ENCODE results near the gene ARHGAP24. TPM values are rescaled to one million over a fixed set of nuclear protein-coding genes. Genes with fewer than 3 reads are reported as not detected.

The ARHGAP24 gene
- total and polyA plus RNA-seq, 10 of the 15 experiments (the other 5 are each of a cell fraction or from before 2014, with no cell fraction given): 0.10 to 4.2 (median 0.52) TPM

DNA sequence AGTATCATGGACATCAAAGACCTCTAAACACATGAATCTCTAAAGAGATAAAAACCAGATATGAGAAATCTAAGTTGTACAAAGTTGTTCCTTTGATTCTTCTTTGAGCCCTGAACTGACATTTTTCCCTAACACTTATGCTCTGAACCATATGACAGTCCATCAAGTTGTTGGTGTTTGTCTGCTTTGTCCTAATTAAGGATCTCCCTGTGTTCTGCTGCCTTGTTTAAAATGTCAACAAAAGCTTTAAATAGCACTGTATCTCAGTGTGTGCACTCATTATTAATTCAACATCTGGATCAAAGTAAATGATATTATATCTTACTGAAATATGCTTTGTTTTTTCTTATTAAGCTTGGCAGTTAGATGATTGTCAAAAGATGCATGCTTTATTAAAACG, 563.1 kb downstream of the ARHGAP24 start:
- Histone ChIP-seq H4K20me1 (ENCODE audit: control insufficient read depth, insufficient read depth) (no peaks in the 10 kb centered on the region), H2AFZ (ENCODE audit: control insufficient read depth, low read depth, low read length) (no peak overlapping the region), H3K4me1 (ENCODE audit: control insufficient read depth, insufficient read depth, low read length) (no peaks in the 10 kb centered on the region), H3K27me3 (replicated peaks in 1 of 2; ENCODE audit: control insufficient read depth in 2 of 2, insufficient read depth in 2 of 2, low read length in 1 of 2) (no peaks in the 10 kb centered on the region), H3K9ac (ENCODE audit: control insufficient read depth, insufficient read depth, low read length) (no peak overlapping the region), H3K36me3 (ENCODE audit: control insufficient read depth in 2 of 2, insufficient read depth in 2 of 2, low read length in 1 of 2) (no peaks in the 10 kb centered on the region), H3K9me3 (replicated peaks; ENCODE audit: control insufficient read depth, insufficient read depth, low read length) (no peaks in the 10 kb centered on the region), H3K4me2 (ENCODE audit: control insufficient read depth, insufficient read depth) (no peak overlapping the region), H3K4me3 (no peak overlapping the region), H3K27ac (ENCODE audit: control insufficient read depth, insufficient read depth) (no peak overlapping the region), H3K79me2 (ENCODE audit: control insufficient read depth, insufficient read depth, low read length) (no peaks in the 10 kb centered on the region)
- intact Hi-C loops (cut with micrococcal nuclease; ENCODE audit: unreplicated experiment) (no loop called here), in situ Hi-C loops (cut with MboI) (no loop called here)
- POLR2A ChIA-PET: no interaction called here
- no peak for TF ChIP-seq YBX1 (IDR thresholded peaks at IDR 0.05)
- TF ChIP-seq, protein P1, sequence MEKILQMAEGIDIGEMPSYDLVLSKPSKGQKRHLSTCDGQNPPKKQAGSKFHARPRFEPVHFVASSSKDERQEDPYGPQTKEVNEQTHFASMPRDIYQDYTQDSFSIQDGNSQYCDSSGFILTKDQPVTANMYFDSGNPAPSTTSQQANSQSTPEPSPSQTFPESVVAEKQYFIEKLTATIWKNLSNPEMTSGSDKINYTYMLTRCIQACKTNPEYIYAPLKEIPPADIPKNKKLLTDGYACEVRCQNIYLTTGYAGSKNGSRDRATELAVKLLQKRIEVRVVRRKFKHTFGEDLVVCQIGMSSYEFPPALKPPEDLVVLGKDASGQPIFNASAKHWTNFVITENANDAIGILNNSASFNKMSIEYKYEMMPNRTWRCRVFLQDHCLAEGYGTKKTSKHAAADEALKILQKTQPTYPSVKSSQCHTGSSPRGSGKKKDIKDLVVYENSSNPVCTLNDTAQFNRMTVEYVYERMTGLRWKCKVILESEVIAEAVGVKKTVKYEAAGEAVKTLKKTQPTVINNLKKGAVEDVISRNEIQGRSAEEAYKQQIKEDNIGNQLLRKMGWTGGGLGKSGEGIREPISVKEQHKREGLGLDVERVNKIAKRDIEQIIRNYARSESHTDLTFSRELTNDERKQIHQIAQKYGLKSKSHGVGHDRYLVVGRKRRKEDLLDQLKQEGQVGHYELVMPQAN (conservative IDR thresholded peaks at IDR 0.05): no peak
- TF ChIP-seq EGR1 (IDR thresholded peaks at IDR 0.05; ENCODE audit: borderline replicate concordance in 1 of 2, low read depth in 2 of 2, low read length in 2 of 2): no peak
- TF ChIP-seq JUND (IDR thresholded peaks at IDR 0.05; ENCODE audit: low read depth, low read length): no peak
- TF ChIP-seq CBX5 (IDR thresholded peaks at IDR 0.05; ENCODE audit: low read depth): no peak
- no peak for TF ChIP-seq RFX5 (IDR thresholded peaks at IDR 0.05; ENCODE audit: low read depth, low read length)
- TF ChIP-seq, protein P2, sequence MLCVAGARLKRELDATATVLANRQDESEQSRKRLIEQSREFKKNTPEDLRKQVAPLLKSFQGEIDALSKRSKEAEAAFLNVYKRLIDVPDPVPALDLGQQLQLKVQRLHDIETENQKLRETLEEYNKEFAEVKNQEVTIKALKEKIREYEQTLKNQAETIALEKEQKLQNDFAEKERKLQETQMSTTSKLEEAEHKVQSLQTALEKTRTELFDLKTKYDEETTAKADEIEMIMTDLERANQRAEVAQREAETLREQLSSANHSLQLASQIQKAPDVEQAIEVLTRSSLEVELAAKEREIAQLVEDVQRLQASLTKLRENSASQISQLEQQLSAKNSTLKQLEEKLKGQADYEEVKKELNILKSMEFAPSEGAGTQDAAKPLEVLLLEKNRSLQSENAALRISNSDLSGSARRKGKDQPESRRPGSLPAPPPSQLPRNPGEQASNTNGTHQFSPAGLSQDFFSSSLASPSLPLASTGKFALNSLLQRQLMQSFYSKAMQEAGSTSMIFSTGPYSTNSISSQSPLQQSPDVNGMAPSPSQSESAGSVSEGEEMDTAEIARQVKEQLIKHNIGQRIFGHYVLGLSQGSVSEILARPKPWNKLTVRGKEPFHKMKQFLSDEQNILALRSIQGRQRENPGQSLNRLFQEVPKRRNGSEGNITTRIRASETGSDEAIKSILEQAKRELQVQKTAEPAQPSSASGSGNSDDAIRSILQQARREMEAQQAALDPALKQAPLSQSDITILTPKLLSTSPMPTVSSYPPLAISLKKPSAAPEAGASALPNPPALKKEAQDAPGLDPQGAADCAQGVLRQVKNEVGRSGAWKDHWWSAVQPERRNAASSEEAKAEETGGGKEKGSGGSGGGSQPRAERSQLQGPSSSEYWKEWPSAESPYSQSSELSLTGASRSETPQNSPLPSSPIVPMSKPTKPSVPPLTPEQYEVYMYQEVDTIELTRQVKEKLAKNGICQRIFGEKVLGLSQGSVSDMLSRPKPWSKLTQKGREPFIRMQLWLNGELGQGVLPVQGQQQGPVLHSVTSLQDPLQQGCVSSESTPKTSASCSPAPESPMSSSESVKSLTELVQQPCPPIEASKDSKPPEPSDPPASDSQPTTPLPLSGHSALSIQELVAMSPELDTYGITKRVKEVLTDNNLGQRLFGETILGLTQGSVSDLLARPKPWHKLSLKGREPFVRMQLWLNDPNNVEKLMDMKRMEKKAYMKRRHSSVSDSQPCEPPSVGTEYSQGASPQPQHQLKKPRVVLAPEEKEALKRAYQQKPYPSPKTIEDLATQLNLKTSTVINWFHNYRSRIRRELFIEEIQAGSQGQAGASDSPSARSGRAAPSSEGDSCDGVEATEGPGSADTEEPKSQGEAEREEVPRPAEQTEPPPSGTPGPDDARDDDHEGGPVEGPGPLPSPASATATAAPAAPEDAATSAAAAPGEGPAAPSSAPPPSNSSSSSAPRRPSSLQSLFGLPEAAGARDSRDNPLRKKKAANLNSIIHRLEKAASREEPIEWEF (IDR thresholded peaks at IDR 0.05; ENCODE audit: insufficient replicate concordance, low read depth, low read length): no peak
- no peak for TF ChIP-seq CREB1 (IDR thresholded peaks at IDR 0.05; ENCODE audit: low read depth)
- TF ChIP-seq, protein P3, sequence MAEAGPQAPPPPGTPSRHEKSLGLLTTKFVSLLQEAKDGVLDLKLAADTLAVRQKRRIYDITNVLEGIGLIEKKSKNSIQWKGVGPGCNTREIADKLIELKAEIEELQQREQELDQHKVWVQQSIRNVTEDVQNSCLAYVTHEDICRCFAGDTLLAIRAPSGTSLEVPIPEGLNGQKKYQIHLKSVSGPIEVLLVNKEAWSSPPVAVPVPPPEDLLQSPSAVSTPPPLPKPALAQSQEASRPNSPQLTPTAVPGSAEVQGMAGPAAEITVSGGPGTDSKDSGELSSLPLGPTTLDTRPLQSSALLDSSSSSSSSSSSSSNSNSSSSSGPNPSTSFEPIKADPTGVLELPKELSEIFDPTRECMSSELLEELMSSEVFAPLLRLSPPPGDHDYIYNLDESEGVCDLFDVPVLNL (IDR thresholded peaks at IDR 0.05; ENCODE audit: low read depth, low read length): no peak
- no peak for TF ChIP-seq JUNB (IDR thresholded peaks at IDR 0.05)
- TF ChIP-seq, protein P4, sequence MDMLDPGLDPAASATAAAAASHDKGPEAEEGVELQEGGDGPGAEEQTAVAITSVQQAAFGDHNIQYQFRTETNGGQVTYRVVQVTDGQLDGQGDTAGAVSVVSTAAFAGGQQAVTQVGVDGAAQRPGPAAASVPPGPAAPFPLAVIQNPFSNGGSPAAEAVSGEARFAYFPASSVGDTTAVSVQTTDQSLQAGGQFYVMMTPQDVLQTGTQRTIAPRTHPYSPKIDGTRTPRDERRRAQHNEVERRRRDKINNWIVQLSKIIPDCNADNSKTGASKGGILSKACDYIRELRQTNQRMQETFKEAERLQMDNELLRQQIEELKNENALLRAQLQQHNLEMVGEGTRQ (IDR thresholded peaks at IDR 0.05; ENCODE audit: borderline replicate concordance, low read depth, low read length): no peak
- FAIRE-seq: no peak
- no peak for DNase-seq (ENCODE audit: low read depth, low spot score)
- no TSS peak for BruUV-seq (replicated peaks)
- RAD21 ChIA-PET (ENCODE audit: unreplicated experiment): no interaction called here
- SMC1A ChIA-PET (ENCODE audit: uncharacterized antibody, unreplicated experiment): no interaction called here
- ATAC-seq: no peak
- CTCF ChIA-PET: interaction anchor here (1.4 kb wide), 1 partner anchor 11 kb away, joined by 3 read pairs; no protein-coding TSS in a partner anchor
- 39% methylated on average over 1 of the region's 1 CpG for WGBS (ENCODE audit: insufficient coverage, insufficient replicate concordance, low lambda C conversion rate, missing lambda C conversion rate)
